OCI-M2 (cell line): Measurements from ENCODE around the gene DNAAF8.

Source experiments
- DNase-seq: peaks from one replicate; lab custom pipeline; 2025; ENCODE audit not compliant: unreplicated experiment; lab: John Stamatoyannopoulos, UW

The DNAAF8 gene

DNA sequence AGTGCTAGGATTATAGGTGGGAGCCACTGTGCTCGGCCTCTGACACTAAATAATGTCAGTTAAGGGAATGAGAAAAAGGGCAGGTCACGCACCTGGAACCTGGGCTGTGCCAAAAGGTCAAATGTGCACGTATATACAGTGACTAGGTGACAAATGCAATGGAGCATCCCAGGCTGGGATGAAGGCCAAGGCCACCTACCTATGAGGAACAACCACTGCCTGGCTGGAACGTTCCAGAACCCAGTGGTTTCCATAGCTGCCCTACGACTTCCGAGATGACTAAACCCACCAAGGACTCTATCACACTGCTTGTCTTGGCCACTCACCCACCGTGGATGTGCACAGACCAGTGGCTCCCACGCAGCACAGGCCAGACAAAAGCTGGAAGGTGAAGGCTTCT lies 16.6 kb downstream of the DNAAF8 start:
- DNase-seq: no peak

DNA sequence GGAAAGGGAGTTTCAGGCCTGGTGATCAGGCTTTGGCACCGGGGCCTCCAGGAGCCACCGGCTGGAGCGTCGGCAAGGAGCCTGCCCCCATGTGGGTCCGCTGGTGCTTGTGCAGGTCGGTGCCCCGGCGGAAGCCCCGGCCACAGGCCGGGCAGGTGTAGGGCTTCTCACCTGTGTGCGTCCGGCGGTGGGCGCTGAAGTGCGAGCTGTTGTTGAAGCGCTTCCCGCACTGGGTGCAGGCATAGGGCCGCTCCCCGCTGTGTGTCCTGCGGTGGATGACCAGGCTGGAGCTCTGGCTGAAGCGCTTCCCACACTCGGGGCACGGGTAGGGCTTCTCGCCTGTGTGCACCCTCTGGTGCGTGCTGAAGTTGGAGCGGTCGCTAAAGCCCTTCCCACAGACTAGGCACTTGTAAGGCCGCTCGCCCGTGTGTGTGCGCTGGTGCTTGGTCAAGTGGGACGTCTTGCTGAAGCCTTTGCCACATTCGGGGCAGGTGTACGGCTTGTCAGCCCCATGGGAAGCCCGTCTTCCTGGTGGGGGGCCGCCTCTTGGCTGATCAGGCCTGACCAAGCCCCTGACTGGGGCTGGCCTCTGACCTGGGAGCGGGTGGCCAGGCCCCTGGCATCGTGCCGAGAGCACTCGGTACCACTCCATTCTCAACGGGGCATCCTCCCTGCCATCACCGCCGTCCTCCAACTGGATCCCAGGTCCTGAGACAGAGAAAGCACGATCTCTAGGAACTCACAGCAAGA lies 18.2 kb downstream of the DNAAF8 start:
- no peak for DNase-seq

DNA sequence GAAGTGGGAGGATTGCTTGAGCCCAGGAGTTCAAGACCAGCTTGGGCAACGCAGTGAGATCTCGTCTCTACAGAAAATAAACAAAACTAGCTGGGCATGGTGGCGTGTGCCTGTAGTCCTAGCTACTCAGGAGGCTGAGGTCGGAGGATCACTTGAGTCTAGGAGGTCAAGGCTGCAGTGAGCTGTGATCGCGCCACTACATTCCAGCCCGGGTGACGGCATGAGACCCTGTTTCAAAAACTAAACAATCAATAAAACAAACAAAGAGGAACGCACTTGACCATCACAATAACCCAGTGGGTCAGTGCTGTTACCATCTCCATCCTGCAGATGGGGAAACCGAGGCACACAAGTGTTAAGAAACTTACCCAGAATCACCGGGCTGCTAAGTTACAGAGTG lies 18.9 kb downstream of the DNAAF8 start:
- no peak for DNase-seq

DNA sequence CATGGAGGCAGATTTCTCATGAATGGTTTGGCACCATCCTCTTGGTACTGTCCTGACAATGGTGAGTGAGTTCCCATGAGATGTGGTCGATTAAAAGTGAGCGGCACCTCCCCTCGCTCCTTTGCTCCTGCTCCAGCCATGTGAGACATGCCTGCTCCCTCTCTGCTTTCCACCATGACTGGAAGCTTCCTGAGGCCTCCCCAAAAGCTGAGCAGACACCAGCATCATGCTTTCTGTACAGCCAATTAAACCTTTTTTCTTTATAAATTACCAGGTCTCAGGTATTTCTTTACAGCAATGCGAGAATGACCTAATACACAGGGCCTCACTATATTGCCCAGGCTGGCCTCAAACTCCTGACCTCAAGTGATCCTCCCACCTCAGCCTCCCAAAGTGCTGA lies 20.5 kb downstream of the DNAAF8 start:
- no peak for DNase-seq

DNA sequence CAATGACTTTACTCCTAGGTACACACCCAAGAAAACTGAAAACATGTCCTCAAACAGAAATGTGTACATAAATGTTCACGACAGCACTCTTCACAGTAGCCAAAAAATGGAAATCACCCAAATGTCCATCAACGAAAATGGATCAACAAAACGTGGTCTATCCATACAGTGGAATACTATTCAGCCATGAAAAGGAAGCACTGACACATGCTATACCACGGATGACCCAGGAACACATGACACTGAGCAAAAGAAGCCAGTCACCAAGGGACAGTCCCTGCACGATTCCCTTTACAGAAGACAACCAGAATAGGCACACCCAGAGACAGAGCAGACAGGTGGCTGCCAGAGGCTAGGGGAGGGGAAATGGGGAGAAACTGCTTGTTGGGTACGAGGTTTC lies 21.4 kb downstream of the DNAAF8 start:
- no peak for DNase-seq

- DNase-seq: no peak
Observed at GRCh38 chr16:4760221-4760910, 26.0 kb downstream of the DNAAF8 start.

- no peak for DNase-seq
Observed at GRCh38 chr16:4762205-4762604, 27.9 kb downstream of the DNAAF8 start.

DNA sequence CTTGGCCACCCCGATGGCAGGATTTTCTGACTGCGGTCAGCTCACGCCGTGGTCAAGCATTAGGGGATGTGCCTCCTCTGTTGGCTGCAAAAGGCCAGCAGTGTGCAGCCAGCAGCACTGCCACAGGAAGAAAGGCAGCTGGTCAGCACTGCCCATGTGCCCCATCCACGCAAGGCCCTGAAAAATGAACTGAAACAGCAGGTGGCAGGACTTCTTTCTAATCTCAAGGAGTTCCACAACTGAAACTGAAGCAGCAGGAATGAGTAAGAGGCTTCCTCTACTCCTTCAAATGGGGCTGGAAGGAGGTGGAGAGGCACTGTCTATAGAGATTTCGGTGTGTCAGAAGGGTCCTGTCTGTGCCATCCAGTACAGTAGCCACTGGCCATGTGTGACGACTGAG lies 29.5 kb downstream of the DNAAF8 start:
- no peak for DNase-seq

GRCh38 chr16:4765511-4766474 lies 31.5 kb downstream of the DNAAF8 start:
- DNase-seq: no peak

GRCh38 chr16:4766875-4767628 lies 32.7 kb downstream of the DNAAF8 start, which contains the start of gene ZNF500:
TSS of gene ZNF500 (minus strand) at chr16:4767162. CDS start at chr16:4765978, 1,184 bp downstream.
- DNase-seq: peak; percentile 86

DNA sequence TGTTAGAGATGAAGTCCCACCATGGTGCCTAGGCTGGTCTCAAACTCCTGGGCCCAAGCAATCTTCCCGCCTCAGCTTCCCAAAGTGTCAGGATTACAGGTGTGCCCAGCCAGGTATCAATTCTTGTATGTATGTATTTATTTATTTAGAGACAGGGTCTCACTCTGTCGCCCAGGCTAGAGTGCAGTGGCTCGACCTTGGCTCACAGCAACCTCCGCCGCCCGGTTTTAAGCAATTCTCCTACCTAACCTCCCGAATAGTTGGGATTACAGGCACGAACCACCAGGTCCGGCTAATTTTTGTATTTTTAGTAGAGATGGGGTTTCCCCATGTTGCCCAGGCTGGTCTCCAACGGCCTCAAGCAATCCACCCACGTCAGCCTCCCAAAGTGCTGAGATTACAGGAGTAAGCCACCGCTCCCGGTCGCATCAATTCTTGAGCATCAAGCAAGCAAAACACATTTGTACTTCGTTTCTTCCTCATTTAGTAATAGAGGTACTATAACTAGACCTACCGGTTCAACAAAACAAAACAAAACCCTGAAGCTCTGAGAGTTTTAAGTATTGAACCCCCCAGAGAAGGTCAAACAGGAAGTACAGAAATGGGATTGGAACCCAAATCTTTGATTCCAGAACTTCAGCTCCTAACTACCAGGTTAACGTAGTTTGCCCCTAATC lies 33.7 kb downstream of the DNAAF8 start:
- no peak for DNase-seq

GRCh38 chr16:4768549-4769305 lies 34.4 kb downstream of the DNAAF8 start:
- peak; percentile 59 for DNase-seq

DNA sequence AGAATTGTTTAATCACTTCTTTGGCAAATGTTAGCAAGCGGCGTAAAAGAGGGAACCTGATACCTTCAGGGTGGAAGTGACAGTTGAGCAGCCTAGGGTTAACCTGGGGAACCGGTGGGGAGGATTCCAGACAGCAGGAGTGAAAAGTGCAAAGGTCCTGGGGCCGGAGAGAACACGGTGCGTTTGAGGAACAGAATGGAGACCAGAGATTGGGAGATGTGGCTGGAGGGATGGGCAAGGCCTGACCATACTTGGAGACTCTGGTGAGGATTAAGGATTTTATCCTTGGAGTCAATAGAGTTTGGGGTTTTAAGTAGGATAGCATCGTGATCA lies 34.9 kb downstream of the DNAAF8 start:
- no peak for DNase-seq

DNA sequence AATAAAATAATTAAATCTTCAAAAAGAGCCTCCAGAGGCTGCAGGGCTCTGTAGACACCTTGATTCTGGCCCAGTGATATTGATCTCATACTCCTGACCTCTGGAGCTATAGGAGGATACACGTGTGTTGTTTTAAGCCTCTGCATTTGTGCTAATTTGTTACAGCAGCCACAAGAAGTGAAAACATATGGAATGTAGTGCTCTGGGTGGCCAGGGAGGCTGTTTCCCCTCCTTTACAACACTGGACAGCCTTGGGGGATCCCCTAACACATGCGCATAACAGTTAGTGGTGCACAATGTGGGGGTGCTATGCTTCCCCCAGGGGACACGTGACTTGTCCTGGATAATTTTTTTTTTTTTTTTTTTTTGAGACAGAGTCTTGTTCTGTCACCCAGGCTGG lies 37.3 kb downstream of the DNAAF8 start:
- DNase-seq: no peak

DNA sequence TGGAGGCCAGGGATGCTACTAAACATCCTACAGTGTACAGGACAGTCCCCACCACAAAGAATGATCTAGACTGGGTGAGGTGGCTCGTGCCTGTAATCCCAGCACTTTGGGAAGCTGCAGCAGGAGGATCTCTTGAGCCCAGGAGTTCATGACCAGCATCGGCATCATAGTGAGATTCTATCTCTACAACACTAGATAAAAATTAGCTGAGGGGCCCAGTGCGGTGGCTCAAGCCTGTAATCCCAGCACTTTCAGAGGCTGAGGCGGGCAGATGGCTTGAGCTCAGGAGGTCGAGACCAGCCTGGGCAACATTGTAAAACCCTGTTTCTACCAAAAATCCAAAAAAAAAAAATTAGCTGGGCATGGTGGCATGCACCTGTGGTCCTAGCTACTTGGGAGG lies 38.0 kb downstream of the DNAAF8 start:
- DNase-seq: no peak

GRCh38 chr16:4775005-4775404 lies 40.7 kb downstream of the DNAAF8 start:
- no peak for DNase-seq

DNA sequence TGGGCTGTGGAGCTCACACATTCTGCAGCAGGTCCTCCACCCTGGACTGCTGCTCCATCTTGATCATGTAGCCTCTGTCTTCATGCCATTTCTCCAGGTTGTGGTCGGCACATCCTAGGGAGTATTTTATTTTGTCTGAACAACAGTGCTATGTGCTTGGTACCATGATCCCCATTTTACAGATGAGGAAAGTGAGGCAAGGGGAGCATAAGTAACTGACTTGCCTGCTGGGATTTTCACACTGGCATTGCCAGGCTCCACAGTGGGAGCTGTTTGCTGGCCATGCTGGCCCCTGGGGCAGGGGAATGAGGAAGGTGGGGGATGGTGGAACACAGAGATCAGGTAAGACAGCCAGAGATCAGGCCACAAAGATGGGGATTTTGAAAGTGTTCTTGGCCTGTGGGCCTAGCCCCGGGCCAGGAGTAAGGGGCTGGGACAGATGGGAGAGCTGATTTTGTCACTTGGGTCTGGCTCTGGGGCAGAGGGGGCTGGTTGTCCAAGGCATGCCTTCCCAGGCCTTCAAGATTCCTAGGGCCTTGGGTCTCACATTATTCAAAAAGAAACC lies 41.9 kb downstream of the DNAAF8 start:
- no peak for DNase-seq

- DNase-seq: no peak
Observed at GRCh38 chr16:4777339-4778049, 43.2 kb downstream of the DNAAF8 start.

GRCh38 chr16:4778050-4778392 lies 43.7 kb downstream of the DNAAF8 start:
- DNase-seq: no peak
